Globus pallidus (tissue), 1 donor: ENCODE results near the gene EHHADH.
"Not testable (repeated sequence)": the region's sequence is repeated elsewhere in the genome, so short reads cannot be mapped to it uniquely, and the experiment has no call there.

Experiments
- DNase-seq: peaks from one replicate; pipeline ENCODE4 v3.0.0-alpha.2; 2015; ENCODE audit warnings: low spot score

Gene EHHADH

DNA sequence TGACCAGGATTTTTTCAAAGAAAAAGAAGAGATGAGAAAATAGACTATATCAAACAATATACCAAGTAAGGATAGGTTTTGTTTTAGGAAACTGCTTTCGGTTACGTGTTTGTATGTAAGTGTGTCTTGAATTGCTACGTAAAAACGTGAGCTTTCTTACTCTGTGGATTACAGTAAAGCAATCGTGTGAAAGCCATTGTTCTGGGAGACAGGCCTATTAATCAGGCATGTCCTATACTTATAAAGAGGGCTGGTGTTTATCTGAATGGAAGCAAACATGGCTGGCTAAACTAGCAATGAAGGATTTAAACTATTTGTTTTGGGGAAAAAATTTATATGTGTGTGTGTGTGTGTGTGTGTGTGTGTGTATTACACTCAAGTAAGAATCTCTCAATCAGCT is 2.6 kb downstream of the EHHADH start:
- DNase-seq = no peak

DNA sequence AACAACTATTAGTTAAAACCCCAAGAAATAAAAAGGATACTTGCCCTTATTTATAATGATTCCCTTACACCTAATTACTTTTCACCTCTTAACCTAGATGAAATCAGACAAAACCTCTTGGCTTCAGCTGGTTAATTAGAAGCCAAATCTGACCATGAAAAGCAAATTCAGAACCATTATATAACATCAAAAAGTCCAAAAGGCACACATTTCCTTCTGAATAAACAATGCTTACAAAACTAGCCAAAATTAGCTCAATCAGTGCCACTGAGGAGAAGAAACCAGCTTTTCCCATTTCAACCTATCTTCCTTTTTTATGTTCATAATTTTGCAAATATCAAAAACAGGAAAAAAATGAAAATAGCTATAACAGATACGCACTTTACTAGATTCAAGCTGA is 3.2 kb downstream of the EHHADH start:
- no peak for DNase-seq

DNA sequence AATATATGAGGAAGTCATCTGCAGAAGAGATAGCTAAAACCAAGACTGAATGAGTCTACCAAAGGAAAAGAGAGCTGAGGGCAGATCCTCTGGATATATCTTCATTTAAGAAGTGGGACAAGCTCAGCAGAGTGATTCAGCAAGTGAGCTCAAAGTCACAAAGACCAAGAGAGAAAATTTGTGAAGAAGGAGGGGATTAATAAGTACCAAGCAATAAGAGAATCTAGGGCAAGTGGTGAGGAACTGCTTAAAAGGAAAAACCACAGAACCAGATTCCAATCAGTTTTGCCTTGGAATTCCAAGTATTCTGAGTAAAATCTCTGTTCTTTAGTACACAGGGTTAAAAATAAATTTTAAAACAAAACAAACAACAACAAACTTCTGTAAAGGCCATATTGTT is 3.6 kb downstream of the EHHADH start:
- no peak for DNase-seq

DNA sequence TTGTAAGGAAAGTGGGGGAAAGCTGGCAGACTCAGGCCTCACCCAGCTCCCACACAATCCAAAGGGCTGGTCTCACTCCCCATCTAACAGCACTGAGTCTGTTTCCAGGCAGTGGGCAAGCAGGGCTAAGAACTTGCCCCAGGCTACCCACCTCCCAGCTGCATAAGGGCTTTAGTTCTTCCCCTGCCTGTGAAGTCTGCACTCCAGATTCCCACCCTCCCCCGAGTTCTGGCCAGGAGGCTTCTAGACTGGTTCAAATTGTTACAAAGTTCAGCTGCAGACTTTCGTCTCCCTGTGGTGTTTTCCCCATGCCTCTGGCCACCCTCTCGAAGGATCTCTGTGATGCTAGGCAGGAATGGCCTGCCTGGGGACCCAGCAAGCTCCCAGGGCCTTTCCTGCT is 11.2 kb downstream of the EHHADH start:
- no peak for DNase-seq

DNA sequence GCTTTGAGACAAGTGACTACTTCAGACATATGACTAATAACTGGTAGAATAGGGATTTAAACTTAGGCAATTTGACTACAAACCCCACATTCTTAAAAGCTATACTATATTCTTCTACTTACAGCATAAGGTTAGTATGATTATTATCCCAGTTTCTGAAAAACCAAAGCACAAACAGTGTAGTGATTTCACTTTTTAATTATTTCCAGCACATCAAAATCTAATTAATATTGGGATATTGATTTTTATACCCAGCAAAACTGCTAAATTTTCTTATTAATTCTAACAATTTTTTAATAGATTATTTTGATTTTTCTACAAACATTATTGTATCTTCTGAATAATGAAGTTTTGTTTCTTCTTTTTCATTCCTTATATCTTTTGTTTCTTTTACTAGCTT is 16.9 kb downstream of the EHHADH start:
- no peak for DNase-seq

DNA sequence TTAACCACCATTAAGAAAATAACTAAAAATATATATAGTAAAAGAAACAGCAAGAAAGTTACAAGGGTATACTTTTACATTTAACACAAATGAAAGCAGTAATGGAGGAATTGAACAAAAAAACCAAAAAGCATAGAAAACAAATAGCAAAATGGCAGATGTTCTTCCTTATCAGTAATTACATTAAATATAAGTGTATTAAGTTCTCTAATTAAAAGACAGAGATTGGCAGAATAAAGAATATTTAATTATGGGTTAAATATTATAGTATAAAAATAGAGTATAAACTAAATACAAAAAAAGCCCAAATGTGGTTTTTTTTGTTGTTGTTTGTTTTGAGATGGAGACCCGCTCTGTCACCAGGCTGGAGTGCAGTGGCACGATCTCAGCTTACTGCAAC is 20.5 kb downstream of the EHHADH start:
- no peak for DNase-seq

DNA sequence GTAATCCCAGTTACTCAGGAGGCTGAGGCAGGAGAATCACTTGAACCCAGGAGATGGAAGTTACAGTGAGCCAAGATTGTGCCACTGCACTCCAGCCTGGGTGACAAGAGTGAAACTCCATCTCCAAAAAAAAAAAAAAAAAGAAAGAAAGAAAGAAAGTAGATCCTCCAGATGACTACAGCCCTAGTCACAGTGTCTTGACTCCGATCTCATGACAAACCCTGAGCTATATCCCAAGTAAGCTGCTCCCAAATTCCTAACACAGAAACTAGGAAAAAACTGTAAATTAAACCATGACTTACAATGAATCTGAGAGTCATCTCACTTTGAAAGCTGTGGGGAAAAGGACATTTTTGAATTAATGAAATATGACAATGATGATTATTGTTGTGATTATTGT is 27.3 kb downstream of the EHHADH start:
- not testable (repeated sequence) for DNase-seq

DNA sequence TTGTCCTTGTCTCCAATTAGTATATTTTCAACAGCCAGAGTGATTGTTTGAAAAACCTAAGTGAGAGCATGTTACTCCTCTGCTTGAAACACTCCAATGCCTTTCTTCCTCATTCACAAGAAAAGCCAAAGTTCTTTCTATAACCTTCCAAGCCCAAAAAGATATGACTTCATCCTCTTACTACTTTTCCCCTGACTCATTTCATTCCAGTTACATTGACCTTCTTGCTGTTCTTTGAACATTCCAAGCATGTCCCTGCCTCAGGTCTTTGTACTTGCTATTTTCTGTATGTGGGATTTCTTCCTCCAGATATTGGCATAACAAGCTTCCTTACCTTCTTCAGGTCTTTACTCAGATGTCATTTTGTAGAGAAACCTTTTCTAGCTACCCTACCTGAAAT is 28.3 kb downstream of the EHHADH start:
- no peak for DNase-seq

DNA sequence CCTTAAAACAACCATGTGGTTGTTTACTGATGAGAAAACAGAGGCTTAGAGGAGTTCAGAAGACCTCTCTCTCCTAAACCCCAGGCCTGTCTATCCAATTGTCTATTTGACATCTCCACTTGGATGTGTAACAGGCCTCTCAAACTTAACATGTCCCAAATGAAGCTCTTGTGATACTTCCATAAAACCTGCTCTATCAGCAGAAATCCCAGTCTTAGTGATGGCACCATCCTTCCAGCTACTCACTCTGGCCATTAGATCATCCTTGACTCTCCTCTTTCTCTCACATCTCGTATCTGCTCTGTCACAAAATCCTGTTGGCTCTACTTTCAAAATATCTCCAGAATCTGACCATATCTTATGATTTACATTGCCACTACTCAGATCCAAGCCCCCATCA is 28.8 kb downstream of the EHHADH start:
- DNase-seq = no peak

DNA sequence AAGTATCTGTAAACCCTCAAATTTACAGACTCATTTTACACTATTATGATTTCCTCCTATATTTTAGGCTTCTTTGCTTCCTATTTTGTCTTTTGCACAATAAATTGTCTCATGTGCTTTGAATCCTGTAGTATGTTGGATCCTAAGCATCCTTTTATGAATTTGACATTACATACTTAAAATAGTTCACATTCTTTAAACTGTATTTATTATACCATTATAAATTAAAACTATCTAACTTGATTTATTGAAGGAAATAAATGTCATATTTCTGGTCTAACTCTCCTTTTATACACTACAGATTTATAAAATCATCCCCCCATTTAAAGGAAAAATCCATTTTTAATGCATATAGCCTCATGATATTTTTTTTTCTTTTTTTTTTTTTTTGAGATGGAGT is 32.6 kb downstream of the EHHADH start:
- no peak for DNase-seq

DNA sequence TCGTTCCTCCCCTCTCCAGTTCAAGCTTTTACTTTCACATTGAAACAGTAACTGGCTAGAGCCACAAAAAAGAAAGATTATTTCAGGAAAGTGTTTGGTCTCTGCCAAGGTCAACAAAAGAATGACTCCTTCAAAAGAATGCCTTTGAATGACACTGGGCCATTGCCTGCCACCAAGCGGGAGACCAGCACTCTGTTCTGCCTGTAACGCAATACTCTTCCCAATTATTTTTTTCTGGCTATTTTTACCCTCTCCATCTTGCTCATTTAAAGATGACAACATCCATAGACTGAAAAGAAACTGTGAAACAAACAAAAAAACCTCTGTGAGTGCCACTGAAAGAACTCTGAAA is 37.3 kb downstream of the EHHADH start:
- DNase-seq = peak; percentile 31

DNA sequence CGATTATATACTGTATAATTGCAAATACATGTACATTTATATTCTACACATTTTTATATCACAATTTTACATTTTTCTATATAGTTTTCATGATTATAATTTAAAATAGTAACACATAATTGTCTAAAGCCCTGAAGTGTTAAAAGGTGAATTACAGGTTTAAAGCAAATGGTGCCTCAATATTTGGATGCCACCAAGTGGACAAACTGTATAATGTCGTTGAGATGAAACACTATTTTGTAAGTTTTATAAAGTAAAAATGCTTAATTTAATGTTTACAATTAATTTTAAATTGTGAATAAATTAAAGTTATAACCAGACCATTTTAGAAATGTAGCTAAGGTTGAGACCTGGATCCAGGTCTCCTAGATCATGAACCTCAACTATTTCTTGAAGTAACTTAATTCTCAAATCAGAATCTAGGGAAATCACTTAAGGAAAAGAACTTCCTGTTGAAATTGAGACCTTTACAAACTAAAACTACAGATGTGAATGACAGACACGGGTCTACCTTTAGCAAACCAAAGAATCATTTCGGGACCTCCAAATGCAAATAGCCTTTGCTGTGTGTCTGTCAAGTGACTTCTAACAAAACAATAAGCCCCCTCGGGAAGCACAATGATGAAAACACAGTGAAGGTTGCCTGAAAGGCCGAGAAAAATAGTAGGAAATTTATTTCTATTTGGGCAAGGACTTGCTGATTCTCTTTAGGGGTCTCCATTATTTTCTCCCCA is 37.8 kb downstream of the EHHADH start:
- DNase-seq = peak; percentile 7

DNA sequence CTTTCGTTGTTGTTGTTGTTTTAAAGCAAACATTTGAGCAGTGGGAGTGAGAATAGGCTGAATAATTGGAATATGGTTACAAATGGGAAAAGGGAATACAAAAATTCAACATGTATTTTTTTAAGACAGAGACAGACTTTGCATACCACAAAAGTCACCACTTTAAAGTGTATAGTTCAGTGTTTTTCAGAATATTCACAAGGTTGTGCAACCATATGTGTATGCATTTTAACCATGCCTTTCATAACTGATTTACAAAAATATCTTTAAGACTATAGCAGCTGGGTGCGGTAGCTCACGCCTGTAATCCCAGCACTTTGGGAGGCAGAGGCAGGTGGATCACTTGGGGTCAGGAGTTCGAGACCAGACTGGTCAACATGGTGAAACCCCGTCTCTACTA is 41.3 kb downstream of the EHHADH start:
- DNase-seq = no peak

DNA sequence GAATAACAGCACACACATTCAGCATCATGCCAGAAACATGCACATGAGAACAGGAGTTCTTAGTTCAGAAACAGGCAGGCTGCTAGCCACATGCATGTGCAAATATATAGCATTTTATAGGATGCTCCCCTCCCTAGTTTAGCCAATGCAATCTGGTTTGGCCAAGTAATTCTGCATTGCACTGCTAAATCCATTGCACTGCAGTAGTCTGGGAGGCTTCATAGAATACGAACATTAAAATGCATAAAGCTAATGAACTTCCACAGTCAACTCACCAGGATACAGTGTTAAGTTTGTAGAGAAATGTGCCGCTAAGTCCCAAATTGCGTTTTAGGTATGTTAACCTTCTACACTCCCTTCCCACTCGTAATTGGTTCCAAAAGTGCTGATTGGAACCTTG is 41.8 kb downstream of the EHHADH start:
- DNase-seq = no peak

DNA sequence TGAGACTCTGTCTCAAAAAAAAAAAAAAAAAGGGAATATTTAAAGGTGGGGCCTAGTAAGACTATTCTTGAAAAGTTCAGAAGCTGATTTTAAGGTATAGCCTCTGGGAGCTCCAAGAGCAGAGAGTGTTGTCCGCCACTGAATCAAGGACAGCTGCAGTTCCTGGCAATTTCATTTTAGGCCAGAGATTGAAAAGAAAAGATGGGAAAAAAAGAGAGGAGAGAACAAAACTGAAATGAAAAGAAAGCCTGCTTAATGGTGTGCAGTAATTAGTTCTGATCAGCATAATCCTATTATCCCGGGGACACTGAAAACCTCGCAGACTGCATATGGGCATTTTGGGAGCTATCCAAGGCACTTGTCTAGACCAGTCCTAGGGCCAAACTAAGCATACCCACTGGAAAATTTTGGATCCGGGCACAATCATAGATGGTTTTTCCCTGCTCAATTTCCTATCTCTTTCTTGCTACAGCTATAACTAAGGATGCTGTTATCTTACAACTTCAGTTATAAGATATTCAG is 43.2 kb downstream of the EHHADH start:
- DNase-seq = no peak

DNA sequence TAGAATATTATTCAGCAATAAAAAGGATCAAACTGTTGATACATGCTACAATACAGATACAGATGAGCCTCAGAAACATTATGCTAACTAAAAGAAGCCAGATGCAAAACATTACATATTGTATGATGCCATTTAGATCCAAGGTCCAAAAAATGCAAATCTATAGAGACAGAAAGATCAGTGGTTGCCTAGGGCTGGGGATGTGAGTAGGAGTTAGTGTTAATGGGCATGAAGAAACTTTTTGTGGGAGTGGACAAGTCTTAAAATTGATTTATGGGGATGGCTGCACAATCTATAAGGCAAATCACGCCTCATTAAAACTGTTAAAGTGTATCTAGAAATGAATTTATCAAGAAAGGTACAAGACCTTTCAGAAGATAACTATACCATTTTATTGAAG is 45.0 kb downstream of the EHHADH start:
- DNase-seq = no peak

DNA sequence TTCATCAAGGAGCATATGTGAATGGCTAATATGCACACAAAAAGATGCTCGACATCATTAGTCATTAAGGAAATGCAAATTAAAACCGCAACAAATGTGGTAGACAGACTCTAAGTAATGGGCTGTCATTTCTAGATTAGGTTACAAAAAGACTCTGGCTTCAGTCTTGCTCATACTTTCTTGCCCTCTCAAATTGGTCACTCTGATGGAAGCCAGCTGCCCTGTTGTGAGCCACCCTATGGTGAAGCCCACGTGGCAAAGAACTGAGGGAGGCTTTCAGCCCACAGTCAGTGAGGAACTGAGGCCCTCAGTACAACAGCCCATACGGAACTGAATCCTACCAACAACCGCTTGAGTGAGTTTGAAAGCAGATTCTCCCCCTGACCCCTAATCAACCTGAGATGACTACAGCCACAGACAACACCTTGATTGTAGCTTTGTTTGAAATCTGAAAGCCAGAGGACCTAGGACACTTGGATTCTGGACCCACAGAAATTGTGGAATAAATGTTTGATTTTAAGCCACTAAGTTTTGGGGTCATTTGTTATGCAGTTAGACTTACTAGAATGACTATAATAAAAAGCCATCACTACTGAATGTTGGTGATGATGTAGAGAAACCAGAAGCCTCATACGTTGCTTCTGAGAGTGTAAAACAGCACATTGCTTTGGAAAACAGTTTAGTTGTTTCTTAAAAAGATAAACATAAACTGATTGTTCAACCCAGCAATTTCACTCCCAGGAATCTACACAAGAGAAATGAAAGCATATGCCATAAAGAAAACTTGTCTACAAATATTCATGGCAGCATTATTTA is 45.7 kb downstream of the EHHADH start:
- DNase-seq = no peak

DNA sequence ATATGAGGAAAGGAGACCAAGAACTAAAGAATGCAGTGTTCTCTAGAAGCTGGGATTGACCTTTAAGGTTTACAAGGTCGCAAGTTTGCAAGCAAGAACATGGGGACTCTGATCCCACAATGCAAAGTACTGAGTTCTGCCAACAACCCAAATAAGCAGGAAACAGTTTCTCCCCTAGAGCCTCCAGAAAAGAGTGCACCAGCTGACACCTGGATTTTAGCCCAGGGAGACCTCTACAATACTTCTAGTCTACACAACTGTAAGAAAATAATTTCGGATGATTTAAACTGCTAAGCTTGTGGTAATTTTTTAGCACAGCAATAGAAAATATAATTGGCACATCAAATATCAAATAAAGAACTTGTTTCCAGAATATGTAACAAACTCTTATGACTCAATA is 46.4 kb downstream of the EHHADH start:
- peak; percentile 6 for DNase-seq

DNA sequence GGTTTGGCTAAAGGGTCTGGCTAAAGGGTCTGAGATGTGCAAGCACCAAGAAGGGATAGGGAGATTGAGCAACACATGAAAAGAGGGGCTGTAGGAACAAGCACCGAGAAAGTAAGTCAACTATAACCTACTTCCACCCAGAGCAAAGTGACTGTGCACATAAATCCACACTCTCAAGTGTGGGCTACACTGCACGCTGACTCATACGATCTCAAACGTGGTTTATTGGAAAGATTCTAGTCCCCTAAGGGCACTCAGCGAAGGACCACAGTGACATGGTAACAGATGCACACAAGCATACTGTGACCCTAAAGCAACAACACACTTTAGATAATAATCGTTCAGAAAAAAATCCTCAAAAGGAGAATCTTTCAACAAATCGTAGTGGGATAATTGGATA is 48.0 kb downstream of the EHHADH start:
- no peak for DNase-seq

DNA sequence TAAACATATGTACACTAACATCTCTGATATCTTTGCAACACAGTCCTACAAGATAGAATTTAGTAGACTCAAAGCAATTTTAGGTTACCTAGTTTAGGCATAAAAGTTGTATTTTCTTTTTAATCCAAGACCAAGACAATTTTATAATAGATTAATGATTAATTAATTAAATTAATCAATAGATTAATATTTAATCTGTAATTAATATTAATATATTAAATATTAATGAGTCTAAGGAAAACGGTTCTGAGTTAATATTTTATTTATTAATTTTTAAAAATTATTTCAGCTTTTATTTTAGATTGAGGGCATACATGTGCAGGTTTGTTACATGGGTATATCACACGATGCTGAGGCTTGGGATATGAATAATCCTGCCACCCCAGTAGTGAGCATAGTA is 49.0 kb downstream of the EHHADH start:
- DNase-seq = no peak

DNA sequence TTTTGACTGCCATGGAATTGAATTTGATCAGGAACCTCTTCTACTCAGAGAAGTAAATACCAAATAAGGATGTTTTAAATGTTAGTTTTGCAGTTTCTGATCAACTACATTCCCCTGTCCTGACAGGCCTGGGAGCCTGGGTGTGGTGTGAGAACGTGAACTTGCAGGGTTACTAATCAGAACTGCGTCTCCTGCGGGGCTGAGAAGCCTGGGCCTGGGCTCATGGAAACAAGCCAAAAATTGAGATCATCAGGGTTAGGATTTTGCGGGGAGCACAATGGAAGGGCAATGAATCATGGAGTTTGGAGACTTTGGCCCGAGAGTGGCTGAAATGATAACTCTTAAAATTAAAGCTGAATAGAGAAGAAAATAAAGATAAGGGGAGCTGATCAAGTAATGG is 53.2 kb downstream of the EHHADH start:
- DNase-seq = no peak

DNA sequence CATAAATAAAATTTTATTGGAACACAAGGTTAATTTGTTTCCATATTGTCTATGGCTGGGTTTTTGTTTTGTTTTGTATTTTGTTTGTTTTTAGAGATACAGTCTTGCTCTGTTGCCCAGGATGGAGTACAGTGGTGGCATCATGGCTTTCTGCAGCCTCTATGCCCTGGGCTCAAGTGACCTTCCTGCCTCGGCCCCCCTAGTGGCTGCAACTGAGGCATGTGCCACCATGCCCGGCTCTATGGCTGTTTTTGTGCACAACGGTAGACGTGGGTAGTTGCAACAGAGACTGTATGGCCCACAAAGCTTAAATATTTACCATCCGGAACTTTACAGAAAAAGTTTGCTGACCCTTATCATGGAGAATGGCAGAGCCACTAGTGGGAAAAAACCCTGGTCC is 54.2 kb downstream of the EHHADH start:
- DNase-seq = no peak

DNA sequence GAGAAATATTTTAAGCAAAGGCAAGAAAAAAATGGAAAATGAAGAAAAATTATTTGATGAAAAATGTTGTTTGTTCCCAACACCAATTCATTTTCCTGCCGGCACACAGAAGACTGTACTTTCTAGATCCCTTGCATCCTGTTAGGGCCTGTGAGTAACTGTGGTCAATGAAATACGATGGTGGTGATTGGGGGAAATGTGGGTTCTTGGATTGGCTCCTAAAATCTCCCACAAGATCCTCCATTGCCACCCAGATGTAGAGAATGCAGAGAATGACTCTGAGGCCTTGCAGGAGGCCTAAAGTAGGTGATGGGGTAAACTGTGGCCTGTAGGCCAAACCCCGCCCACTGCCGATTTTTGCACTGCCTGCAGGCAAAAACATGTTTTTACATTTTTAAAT is 54.6 kb downstream of the EHHADH start:
- DNase-seq = no peak

DNA sequence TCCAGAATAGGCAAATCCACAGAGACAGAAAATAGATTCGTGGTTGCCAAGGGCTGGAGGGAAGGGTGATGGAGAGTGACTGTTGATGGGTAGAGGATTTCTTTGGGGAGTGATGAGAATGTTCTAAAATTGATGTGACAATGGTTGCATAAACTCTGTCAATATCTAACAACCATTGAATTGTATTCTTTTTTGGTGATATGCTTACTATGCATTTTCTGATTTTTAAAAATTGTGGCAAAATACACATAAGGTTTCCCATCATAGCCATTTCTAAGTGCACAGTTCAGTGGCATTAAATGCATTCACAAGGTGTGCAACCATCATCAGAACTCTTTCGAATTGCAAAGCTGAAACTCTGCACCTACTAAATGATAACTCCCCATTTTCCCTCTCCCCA is 56.8 kb downstream of the EHHADH start:
- no peak for DNase-seq
